Measurements from ENCODE around the gene ZSCAN21.

ZSCAN21 gene

GRCh38 chr7:100071018-100071723 lies 21.6 kb downstream of the ZSCAN21 start (continued):
- TF ChIP-seq CREB5 (CRISPR knock-in tag; IDR thresholded peaks at IDR 0.05; ENCODE audit: low read depth) (no peak), BACH2 (CRISPR knock-in tag; IDR thresholded peaks at IDR 0.05; ENCODE audit: borderline replicate concordance) (no peak), TCF4 (CRISPR knock-in tag; IDR thresholded peaks at IDR 0.05; ENCODE audit: borderline replicate concordance) (no peak), OSR1 (CRISPR knock-in tag; IDR thresholded peaks at IDR 0.05) (no peak), ZFP30 (CRISPR knock-in tag; IDR thresholded peaks at IDR 0.05) (no peak), TOX (CRISPR knock-in tag; IDR thresholded peaks at IDR 0.05; ENCODE audit: borderline replicate concordance) (no peak), ZFP3 (CRISPR knock-in tag; IDR thresholded peaks at IDR 0.05) (no peak)
- TF ChIP-seq, protein P1, sequence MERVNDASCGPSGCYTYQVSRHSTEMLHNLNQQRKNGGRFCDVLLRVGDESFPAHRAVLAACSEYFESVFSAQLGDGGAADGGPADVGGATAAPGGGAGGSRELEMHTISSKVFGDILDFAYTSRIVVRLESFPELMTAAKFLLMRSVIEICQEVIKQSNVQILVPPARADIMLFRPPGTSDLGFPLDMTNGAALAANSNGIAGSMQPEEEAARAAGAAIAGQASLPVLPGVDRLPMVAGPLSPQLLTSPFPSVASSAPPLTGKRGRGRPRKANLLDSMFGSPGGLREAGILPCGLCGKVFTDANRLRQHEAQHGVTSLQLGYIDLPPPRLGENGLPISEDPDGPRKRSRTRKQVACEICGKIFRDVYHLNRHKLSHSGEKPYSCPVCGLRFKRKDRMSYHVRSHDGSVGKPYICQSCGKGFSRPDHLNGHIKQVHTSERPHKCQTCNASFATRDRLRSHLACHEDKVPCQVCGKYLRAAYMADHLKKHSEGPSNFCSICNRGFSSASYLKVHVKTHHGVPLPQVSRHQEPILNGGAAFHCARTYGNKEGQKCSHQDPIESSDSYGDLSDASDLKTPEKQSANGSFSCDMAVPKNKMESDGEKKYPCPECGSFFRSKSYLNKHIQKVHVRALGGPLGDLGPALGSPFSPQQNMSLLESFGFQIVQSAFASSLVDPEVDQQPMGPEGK (CRISPR knock-in tag; IDR thresholded peaks at IDR 0.05; ENCODE audit: borderline replicate concordance) = no peak

DNA sequence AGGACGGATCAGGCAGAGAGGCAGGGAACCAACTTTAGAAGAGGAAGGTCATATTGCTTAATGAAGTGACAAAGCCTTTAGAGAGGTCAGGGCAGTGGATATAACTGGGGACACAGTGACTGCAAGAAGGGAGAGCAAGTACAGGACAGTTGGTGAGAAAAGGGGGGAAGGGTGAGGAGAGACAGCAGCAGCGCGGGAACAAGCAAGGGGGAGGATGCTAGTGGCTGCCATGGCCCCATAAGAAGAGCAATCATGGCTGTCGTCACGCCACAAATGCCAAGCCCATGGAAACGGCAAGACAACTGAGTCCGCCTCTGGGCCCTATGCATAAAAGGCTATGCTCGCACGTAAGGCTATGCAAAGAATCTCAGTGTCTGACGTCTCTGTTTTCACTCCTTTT lies 22.9 kb downstream of the ZSCAN21 start:
- TF ChIP-seq, protein P2, sequence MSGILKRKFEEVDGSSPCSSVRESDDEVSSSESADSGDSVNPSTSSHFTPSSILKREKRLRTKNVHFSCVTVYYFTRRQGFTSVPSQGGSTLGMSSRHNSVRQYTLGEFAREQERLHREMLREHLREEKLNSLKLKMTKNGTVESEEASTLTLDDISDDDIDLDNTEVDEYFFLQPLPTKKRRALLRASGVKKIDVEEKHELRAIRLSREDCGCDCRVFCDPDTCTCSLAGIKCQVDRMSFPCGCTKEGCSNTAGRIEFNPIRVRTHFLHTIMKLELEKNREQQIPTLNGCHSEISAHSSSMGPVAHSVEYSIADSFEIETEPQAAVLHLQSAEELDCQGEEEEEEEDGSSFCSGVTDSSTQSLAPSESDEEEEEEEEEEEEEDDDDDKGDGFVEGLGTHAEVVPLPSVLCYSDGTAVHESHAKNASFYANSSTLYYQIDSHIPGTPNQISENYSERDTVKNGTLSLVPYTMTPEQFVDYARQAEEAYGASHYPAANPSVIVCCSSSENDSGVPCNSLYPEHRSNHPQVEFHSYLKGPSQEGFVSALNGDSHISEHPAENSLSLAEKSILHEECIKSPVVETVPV (CRISPR knock-in tag; IDR thresholded peaks at IDR 0.05) = no peak
- TF ChIP-seq ZFP30 (CRISPR knock-in tag; IDR thresholded peaks at IDR 0.05) (no peak), TOX (CRISPR knock-in tag; IDR thresholded peaks at IDR 0.05; ENCODE audit: borderline replicate concordance) (no peak), RARB (CRISPR knock-in tag; IDR thresholded peaks at IDR 0.05) (no peak), ZNF70 (CRISPR knock-in tag; IDR thresholded peaks at IDR 0.05) (no peak), OSR1 (CRISPR knock-in tag; IDR thresholded peaks at IDR 0.05) (no peak), ISL1 (CRISPR knock-in tag; IDR thresholded peaks at IDR 0.05) (no peak), BACH2 (CRISPR knock-in tag; IDR thresholded peaks at IDR 0.05; ENCODE audit: borderline replicate concordance) (no peak), ESRRG (CRISPR knock-in tag; IDR thresholded peaks at IDR 0.05) (no peak), CREB5 (CRISPR knock-in tag; IDR thresholded peaks at IDR 0.05; ENCODE audit: low read depth) (no peak), SNAI2 (CRISPR knock-in tag; IDR thresholded peaks at IDR 0.05) (no peak), PPARA (CRISPR knock-in tag; IDR thresholded peaks at IDR 0.05; ENCODE audit: borderline replicate concordance) (no peak), ZNF8 (CRISPR knock-in tag; IDR thresholded peaks at IDR 0.05) (no peak), GLIS3 (CRISPR knock-in tag; IDR thresholded peaks at IDR 0.05) (no peak), ARNTL (CRISPR knock-in tag; IDR thresholded peaks at IDR 0.05; ENCODE audit: borderline replicate concordance, low read depth) (no peak), CSDC2 (CRISPR knock-in tag; IDR thresholded peaks at IDR 0.05) (no peak), TCF4 (CRISPR knock-in tag; IDR thresholded peaks at IDR 0.05; ENCODE audit: borderline replicate concordance) (no peak)
- TF ChIP-seq, protein P1 (CRISPR knock-in tag; IDR thresholded peaks at IDR 0.05; ENCODE audit: borderline replicate concordance) = no peak
- TF ChIP-seq, protein P3, sequence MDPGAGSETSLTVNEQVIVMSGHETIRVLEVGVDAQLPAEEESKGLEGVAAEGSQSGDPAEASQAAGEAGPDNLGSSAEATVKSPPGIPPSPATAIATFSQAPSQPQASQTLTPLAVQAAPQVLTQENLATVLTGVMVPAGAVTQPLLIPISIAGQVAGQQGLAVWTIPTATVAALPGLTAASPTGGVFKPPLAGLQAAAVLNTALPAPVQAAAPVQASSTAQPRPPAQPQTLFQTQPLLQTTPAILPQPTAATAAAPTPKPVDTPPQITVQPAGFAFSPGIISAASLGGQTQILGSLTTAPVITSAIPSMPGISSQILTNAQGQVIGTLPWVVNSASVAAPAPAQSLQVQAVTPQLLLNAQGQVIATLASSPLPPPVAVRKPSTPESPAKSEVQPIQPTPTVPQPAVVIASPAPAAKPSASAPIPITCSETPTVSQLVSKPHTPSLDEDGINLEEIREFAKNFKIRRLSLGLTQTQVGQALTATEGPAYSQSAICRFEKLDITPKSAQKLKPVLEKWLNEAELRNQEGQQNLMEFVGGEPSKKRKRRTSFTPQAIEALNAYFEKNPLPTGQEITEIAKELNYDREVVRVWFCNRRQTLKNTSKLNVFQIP (CRISPR knock-in tag; IDR thresholded peaks at IDR 0.05; ENCODE audit: borderline replicate concordance, low read depth) = no peak
- ATAC-seq = no peak
